Stimulated activated CD4-positive, alpha-beta T cell treated with anti-CD3 and anti-CD28 coated beads, Interleukin-2, amount 100 ng/mL, for 48 hours (primary cell): ENCODE measurements around the gene ZFAND2A.
A peak's percentile ranks its signal among the peaks of the same experiment; 100 is the strongest.
"Not testable (repeated sequence)": the region's sequence is repeated elsewhere in the genome, so short reads cannot be mapped to it uniquely, and the experiment has no call there.

ENCODE experiments used
- DNase-seq, 2 donors: peaks; one replicate each; pipeline ENCODE4 v3.0.0-alpha.2; 2020

The ZFAND2A gene

DNA sequence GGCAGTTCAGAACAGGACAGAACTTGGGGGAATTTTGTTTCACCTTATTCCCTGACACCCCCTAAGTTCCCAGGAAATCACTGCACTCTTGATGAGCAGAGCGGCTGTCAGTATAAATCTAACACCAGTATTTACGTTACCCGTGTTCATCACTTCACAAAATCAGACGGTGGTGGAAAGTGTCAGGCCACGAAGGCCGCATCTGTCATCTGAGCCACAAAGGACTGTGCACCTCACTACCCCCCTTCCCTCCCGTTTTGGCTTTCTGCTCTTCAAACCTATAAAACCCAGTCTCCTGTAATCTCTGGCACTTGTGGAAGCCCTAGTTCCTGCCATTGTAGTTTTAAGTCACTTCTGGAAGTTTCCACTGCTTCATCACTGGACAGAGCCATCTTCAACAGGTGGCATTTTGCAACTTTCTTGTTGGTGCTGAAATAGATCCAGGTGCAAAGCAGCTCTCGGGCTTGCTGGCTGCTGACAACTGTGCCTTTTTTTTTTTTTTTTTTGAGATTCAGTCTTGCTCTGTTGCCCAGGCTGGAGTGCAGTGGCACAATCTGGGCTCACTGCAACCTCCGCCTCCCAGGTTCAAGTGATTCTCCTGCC is 9.5 kb downstream of the ZFAND2A start:
- no peak for DNase-seq

DNA sequence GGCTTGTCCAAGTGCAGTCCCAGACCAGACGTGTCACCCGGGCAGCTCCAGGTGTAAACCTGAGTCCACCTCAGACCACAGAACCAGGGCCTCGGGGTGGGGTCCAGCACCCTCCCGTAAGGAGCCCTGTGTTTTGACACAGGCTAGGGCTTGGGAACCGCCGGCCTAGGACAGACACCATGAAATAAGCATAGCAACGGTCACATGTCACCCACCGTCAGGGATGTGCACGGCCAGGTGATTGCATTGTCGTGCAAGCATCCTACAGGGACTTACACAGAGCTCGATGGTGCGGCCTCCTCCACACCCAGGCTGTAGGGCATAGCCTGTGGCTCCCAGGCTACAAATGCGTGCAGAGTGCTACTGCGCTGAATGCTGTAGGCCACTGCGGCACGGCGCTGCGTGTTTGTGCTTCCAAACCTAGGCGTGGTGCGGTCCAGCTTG is 10.6 kb downstream of the ZFAND2A start:
- no peak for DNase-seq

DNA sequence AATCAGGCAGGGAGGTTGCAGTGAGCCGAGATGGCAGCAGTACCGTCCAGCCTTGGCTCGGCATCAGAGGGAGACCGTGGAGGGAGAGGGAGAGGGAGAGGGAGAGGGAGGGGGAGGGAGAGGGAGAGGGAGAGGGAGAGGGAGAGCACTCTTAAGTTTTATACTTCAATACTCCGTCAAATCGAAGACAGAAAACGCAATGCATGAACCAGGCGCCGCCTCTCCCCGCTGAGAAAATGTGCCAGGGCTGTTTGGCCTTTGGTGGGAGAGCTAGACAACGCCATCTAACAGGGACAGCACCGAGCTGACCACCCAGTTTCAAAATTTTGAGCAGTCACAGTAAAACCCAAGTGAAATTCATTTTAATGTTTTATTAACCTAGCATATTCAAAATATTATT is 12.1 kb downstream of the ZFAND2A start:
- not testable (repeated sequence) for DNase-seq

DNA sequence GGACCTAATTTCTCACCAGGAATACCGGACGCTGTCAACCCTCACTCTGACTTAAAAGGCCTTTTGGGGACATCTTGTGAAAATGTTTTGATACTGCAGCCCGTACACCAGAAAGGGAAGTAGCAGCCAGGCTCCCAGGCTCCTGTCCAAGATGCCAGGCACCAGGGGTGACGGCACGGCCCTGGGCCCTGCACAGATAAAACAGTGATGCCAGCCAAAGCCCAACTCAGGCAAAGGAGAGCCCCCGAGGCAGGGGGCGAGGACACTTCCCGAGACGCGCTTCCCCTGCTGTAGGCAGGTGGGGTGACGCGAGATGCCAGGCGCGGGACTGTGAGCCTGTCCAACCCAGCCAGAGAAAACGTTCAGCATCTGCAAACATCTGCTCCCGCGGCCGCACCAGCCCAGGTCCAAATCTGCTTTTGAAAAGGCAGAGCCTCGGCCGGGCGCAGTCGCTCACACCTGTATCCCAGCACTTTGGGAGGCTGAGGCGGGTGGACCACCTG is 15.7 kb downstream of the ZFAND2A start:
- no peak for DNase-seq

DNA sequence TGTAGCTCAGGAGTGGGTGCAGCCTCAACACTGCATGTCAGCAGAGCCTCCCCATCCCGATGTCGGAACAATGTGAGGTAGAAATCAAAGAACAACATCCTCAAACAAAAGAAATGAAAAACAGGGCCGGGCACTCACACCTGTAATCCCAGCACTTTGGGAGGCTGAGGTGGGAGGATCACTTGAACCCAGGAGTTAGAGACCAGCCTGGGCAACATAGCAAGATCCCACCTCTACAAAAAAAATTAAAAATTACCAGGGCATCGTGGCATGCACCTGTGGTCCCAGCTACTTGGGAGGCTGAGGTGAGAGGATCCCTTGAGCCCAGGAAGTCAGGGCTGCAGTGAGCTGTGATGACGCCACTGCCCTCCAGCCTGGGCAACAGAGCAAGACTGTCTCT is 17.0 kb downstream of the ZFAND2A start:
- DNase-seq = not testable (repeated sequence)

DNA sequence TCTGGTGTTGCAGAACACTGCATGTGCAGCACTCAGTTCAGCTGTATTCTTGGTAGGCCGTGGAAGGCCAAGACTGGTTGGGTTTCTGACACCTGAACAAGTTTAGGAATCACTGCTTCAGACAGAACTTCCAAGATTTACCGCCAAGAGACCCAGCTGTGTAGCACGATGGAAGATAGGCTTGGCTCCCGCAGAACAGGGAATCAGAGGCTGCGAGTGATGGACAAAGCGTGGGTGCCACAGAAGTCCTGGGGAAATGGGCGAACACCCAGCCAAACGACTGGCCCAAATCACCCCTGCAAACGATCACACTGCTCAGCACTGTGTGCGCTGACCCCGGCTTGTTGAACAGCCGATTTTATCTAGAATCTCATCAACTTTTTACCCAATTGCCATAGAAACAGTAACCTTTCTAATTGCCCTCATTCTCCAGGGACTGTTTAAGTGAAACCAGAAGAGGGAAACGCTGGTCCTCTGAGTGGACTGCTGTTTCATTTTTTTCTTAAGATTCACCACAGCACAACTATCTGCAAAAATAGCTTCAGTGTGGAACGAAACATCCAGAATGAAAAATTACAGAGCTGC is 17.9 kb downstream of the ZFAND2A start:
- DNase-seq = no peak

DNA sequence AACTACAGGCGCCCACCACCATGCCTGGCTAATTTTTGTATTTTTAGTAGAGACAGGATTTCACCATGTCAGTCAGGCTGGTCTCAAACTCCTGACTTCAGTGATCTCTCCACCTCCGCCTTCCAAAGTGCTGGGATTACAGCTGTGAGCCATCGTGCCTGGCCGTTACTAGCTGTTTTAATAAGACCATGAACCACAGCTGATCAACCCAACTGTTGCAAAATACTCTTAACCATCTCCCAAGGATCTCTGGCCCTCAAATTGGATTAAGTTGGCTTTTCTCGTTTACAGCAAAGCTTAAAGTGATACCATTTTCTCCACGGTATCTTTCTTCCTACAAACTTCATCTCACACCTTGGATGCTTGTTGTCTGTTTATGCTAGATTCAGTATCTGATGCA is 18.3 kb downstream of the ZFAND2A start:
- DNase-seq = no peak

DNA sequence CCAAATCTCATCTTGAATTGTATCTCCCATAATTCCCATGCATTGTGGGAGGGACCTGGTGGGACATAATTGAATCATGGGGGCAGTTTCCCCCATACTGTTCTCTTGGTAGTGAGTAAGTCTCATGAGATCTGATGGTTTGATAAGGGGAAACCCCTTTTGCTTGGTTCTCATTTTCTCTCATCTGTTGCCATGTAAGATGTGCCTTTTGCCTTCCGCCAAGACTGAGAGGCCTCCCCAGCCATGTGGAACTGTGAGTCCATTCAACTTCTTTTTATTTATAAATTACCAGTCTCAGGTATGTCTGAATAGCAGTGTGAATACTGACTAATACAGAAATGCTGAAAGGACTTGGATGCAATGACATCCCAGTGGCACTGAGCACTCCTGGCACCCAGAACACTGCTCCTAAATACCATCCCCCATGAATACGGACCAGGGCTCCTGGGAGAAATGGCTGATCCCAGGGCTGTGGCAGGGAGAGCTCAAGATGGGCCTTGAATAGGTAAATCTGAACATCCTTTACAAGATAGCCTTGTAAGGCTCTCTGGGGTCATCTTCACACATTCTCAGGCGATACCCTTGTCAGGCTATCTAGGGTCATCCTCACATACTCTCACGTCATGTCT is 19.4 kb downstream of the ZFAND2A start:
- DNase-seq = no peak

DNA sequence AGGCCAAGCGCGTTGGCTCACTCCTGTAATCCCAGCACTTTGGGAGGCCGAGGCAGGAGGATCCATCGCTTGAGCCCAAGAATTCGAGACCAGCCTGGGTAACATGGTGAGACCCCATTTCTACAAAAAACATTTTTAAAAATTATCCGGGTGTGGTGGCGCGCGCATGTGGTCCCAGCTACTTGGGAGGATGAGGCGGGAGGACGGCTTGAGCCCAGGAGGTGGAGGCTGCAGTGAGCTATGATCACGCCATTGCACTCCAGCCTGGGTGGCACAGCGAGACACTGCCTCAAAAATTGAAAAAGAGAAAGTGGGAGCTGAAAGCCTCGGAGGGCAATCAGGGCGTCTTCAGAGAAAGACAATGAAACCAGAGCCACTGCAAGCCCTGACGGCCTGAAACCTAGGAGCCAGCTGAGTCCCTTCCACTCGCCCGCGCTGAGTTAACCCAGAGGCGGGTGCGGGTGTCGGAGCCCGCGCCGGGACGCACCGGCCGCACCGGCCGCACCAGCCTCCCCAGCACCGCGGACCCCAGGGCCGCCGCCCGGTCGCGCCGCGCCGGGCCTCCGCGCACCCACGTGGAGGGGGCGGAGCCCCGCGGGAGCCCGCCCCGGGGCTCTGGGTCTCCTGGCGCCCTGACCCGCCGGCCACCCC is 22.4 kb downstream of the ZFAND2A start:
- peak in 1 of 2 donors; percentile 16 for DNase-seq

DNA sequence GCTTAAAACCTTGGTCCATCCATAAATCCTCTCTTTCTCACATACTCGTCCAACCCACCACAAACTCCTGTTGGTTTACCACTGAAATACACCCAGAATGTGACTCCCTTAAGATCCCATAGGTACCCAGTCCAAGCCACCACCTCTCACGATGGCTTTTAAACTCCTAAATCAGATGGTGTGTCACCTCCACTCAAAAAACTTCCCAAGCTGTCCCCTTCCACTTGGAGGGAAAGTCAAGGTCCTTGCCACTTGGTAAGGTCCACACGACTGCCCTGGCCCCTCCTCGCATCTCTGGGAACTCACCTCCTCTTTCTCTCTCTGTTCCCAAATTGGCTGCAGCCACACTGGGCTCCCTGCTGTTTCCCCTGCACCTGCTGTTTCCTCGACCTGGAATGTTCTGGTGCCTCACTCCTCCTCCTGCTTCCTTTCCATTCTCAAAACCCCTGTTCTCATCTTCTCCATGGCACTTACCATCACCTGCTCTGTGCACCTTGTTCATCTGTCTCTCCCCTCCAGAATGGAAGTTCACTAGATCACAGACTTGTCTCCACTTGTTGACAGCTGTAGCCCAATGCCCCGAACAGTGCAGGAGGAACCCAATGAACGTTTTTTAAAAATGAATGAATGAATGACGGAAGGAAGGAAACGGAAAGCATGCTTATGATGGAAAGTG is 23.0 kb downstream of the ZFAND2A start:
- no peak for DNase-seq

DNA sequence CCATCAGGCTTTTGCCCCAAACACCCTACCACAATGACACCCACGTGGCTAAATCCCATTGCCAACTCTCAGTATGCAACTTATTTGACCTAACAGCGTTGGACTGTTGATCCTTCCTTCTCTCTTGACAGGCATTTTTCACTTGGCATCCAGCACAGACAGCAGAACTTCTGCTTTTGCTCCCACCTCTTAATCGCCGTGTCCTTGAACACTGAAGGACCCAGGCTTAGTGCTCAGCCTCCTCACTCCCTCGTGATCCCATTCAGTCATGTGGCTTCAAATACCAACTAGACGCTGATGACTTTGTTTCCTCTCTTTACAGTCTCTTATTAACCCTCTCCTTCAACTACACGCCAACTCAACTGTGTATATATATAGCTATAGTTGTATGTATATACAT is 25.0 kb downstream of the ZFAND2A start:
- no peak for DNase-seq

DNA sequence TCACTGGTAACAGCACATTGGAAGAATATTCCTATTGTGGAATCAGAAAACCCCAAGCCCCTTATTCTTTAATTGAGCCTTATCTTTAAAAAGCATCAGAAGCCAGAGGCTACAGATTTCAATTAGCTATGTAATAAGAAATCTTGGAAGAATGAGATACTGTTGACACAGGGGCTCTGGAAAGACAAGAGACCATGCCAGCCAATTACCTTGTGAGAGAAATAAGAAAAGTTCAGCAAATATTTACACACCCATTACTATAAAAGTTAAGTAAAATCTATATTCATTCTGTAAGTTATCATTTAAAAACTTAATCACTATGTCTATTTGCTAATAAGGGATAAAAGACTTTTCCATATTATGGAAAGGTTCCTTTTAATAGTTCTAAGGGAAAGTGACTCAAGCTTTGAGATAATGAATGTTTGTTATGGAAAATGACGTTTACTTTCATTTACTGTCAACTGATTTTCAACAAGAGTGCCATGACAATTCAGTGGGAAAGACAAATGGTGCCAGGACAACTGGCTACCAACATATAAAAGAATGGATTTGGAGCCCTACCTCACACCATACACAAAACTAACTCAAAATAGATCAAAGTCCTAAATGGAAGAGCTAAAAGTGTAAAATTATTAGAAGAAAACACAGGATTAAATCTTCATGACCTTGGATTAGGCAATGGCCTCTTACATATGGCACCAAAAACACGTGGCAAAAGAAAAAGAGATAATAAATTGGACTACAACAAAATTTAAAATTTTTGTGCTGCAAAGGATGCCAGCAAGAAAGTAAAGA is 28.3 kb downstream of the ZFAND2A start:
- no peak for DNase-seq

DNA sequence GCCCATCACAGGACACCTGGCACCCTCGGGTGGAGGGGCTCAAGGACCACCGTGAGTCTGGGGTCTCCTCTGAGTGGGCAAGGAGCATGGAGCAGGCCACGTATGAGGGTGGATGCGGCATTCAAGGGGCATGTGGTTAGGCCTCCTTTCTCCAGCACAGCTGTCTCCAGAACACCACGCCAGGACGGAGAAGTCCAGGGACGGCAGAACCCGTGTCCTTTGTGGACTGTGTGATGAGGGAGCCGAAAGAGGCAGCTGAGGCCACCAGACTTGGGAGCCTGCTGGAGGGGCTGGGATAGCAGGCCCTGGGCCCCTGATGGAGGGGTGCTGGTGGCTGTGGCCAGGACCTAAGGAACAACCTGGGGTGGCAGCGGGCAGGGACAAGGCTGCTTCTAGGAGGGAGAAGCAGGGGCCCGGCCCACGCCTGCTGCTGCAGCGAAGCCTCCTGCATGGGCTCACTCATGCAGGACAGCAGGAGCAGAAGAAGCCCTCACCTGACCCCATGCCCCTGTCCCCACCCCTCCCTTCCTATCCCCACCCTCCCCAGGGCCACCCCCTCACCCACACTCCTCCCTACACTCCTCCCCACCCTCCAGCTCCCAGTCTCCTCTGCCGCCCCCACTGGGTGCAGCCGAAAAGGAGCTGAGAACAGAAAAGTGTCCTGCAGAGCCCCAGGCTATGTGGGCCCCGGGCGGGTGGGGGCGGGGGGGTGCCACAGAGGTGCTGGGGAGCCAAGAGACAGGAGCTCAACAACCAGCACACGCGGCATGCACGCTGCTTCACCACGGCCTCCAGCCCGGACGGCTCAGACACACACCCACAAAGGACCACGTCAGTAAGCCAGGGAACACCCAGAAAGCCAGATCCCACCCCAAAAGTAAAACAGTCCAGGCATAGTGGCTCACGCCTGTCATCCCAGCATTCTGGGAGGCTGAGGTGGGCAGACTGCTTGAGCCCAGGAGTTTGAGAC is 29.7 kb downstream of the ZFAND2A start:
- no peak for DNase-seq

DNA sequence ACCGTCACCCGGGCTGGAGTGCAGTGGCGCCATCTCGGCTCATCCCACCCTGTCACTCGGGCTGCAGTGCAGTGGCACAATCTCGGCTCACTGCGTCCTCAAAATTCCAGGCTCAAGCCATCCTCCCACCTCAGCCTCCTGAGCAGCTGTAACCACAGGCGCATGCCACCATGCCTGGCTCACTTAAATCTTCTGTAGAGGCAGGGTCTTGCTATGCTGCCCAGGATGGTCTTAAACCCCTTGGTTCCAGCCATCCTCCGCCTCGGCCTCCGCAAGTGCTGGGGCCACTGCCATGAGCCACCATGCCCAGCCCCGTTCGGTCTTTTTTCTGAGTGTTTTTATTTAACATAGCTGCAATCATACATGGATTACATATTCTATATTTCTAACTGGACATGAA is 30.6 kb downstream of the ZFAND2A start:
- DNase-seq = no peak

DNA sequence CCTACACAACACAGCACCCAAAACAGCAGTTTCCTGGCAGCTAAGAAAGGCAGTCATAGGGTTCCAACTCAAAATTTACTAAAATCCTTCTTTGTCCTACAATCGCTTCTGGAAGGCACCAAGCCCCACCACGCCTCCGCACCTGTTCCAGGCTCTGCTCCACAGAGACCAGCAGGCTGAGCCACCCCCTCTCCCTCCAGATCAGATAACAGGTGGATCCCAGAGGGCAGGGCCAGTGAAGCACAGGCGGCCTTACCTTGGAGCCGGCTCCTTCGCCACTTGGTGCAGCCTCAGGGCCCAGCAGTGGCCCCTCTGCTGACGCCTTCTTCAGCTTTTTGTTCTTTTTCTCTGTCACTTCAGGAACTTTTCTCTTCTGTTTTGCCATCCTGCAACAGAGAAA is 33.0 kb downstream of the ZFAND2A start:
- no peak for DNase-seq

DNA sequence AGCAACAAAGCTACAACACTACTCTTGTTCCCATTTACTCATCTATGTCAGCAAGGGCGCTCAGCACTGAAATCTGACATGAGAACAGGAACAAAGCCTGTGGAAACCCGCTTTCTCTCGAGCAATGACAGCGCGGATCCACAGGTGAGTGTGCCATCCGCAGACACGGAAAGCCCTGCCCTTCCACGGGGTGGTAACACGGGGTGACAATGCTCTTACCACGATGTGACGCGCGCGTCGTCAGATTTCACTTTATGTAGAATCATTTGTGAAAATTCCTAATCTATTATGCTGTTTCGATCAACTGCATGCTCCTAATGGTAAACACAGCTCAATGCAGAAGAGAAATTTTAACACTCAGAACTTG is 34.4 kb downstream of the ZFAND2A start:
- no peak for DNase-seq

DNA sequence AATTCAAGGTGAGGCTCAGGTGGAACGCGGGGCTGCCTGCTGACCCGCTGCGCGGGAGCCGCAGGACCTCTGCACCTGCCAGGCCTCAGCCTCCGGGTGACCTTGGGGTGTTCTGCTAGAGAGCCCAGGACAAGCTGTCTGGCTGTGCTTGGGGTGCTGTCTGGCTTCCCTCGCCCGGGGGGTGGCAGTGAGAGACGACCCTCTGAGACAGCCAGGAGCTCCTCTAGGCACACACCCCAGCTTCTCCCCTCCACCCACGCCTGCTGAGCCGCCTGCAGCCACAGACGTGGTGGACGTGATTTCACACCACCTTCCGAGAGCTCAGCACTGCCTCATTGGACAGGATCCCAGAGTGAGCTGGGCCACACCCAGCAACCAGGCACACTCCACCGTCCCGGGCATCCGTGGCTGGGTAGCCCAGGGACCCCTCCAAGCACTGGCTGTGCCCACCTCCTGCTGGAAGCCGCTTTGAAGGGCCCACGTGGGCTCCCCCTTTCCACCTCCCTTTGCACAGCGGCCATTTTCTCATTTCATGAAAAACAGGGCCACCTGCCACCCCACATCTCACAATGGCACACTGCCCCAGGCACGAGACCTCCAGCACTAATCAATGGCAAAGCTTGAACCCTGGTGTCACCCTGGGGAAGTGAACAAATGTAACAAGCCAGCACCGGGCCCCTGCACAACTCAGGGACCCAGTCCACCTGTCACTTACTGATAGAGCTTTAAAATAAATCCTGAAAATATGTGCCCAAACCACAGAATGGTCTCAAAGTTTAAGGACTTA is 35.0 kb downstream of the ZFAND2A start:
- no peak for DNase-seq

DNA sequence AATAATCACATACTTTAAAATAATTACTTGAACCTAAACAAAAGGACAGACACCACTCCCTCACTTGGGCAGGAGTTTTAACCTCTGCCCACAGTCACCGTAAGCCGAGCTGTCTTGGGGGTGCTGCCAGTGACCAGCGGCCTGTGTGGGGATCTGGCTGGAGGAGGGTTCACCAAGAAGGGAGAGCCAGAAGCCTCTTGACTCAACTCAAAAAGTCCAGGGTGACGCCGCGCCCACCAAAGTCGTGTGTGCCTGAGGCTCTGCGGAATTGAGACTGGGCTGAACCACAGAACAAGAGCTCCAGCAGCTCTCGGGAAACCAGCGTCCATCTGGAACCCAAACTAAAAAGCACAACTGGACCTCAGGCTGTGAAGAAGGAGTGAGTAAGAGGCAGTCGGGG is 35.8 kb downstream of the ZFAND2A start:
- DNase-seq = no peak

DNA sequence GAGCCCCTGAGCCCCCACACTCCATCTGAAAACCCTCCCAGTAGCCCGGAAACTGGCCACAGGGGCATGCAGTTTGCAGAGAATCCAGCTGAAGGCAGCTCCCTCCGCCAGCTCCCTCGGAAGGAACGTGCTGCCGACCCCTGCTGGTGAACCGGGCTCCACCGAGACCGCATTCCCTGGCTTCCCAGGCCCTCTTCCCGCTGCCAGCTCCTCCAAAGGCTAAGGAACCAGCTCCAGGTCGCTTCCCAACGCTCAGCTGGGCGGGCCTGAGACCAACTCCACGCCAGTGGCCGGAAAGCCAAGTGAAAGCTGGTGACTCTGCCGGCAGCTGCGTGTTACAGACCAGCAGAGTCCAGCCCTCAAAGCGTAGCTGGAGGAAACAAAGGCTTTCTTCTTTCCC is 36.3 kb downstream of the ZFAND2A start:
- DNase-seq = no peak

DNA sequence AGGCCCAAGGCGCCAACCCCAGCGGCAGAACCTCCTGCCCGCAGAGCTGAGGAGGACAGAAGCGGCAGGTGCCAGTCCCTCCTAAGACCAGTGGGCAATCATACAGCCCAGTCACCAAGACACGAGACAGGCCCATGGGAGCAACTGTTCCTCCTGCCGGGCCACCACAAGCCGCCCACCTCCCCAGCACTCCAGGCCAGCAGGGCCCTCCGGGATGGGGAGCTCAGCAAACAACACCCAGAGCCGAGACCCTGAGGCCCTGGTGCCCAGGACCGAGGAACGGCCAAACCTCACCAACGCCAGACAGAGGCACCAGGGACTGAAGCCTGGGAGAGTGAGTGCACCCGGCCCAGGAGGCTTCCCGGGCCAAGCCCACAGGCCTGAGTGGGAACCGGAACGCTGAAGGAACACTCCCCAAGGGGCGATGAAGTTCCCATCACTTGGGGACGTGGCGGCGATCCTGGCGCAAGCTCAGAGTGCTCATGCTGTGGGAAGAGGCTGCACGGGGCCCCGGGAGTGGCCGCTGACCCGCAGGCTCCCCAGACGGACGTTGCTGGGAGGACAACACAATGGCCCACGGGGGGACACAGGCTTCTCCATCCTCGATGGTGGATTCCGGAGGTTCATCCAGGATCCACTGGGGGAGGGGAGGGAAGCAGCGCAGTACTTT is 37.0 kb downstream of the ZFAND2A start:
- DNase-seq = no peak
